ENCODE data around the gene PDE3B. TPM values are rescaled to one million over a fixed set of nuclear protein-coding genes. Genes with fewer than 3 reads are reported as not detected.

The PDE3B gene
- total and polyA plus RNA-seq, 9 of the 15 experiments (the other 6 are each of a cell fraction or from before 2014, with no cell fraction given) = 2.3 to 22.5 (median 12.2) TPM

- no peak for TF ChIP-seq FOXK1 (CRISPR knock-in tag; IDR thresholded peaks at IDR 0.05; ENCODE audit: borderline replicate concordance)
- TF ChIP-seq C11orf30 (IDR thresholded peaks at IDR 0.05; ENCODE audit: low read depth) = no peak
- TF ChIP-seq SP2 (IDR thresholded peaks at IDR 0.05; ENCODE audit: extremely low read depth, low read depth, low read length, poor library complexity, severe bottlenecking) = no peak
- TF ChIP-seq GTF3C2 (IDR thresholded peaks at IDR 0.05; ENCODE audit: borderline replicate concordance, extremely low read depth, insufficient read length) = no peak
- no peak for TF ChIP-seq ZC3H11A (IDR thresholded peaks at IDR 0.05; ENCODE audit: low read depth, low read length)
- no peak for TF ChIP-seq GATAD2B (IDR thresholded peaks at IDR 0.05; ENCODE audit: borderline replicate concordance)
- no peak for TF ChIP-seq ZNF174 (CRISPR knock-in tag; IDR thresholded peaks at IDR 0.05)
- TF ChIP-seq ZNF3 (CRISPR knock-in tag; IDR thresholded peaks at IDR 0.05) = no peak
- no peak for TF ChIP-seq BRF2 (IDR thresholded peaks at IDR 0.05; ENCODE audit: borderline replicate concordance, insufficient read depth, insufficient read length)
- no peak for TF ChIP-seq HDAC6 (IDR thresholded peaks at IDR 0.05; ENCODE audit: low read depth, low read length)
- no peak for TF ChIP-seq ZBTB2 (IDR thresholded peaks at IDR 0.05)
- no peak for TF ChIP-seq HLTF (IDR thresholded peaks at IDR 0.05)
- no peak for TF ChIP-seq ZBTB26 (CRISPR knock-in tag; IDR thresholded peaks at IDR 0.05)
- TF ChIP-seq ZNF79 (CRISPR knock-in tag; IDR thresholded peaks at IDR 0.05; ENCODE audit: low read depth) = no peak
- TF ChIP-seq TRIM24 (IDR thresholded peaks at IDR 0.05) = no peak; a peak in 2 of 4 replicates
- TF ChIP-seq SFPQ (IDR thresholded peaks at IDR 0.05; ENCODE audit: low read depth, low read length) = no peak
- TF ChIP-seq TAF15 (IDR thresholded peaks at IDR 0.05; ENCODE audit: low read depth, low read length) = no peak
These were observed 25.2 kb downstream of the PDE3B start (continued) for GRCh38 chr11:14668731-14669301.

Data from K562 (cell line).